Measurements from ENCODE around the gene LSM14B. TPM values are rescaled to one million over a fixed set of nuclear protein-coding genes. Genes with fewer than 3 reads are reported as not detected.

LSM14B gene
- total and polyA plus RNA-seq, 2 experiments from 2014 or later = 7.1 to 43.1 TPM

- H3K4me1 ChIP-seq (ENCODE audit: insufficient read depth) = no peaks in the 10 kb centered on the region
- no peaks in the 10 kb centered on the region for H4K20me1 ChIP-seq (ENCODE audit: insufficient read depth, poor library complexity, severe bottlenecking)
- no peaks in the 10 kb centered on the region for H3K36me3 ChIP-seq (replicated peaks; ENCODE audit: insufficient read depth, low read depth)
- 91% methylated on average over 9 of the region's 9 CpGs for WGBS (ENCODE audit: low lambda C conversion rate, missing lambda C conversion rate)
- no peak overlapping the region for H2AFZ ChIP-seq
- H3K4me3 ChIP-seq = no peak overlapping the region
- no peaks in the 10 kb centered on the region for H3K79me2 ChIP-seq
- H3K9me2 ChIP-seq (replicated peaks; ENCODE audit: insufficient read depth) = no peaks in the 10 kb centered on the region
- no peak for DNase-seq (ENCODE audit: low spot score)
- TF ChIP-seq CTCF (IDR thresholded peaks at IDR 0.05; ENCODE audit: poor library complexity) (no peak), EZH2 (IDR thresholded peaks at IDR 0.05; ENCODE audit: borderline replicate concordance) (no peak), EZH2phosphoT487 (IDR thresholded peaks at IDR 0.05; ENCODE audit: low read depth, severe bottlenecking, unreplicated experiment) (no peak)
- H3K9me3 ChIP-seq (ENCODE audit: low read depth) = no peaks in the 10 kb centered on the region
- no peak overlapping the region for H3K27ac ChIP-seq
- no peaks in the 10 kb centered on the region for H3K27me3 ChIP-seq
- no peak overlapping the region for H3K4me2 ChIP-seq
Observed at GRCh38 chr20:62170536-62170935, 48.3 kb downstream of the LSM14B start.

GRCh38 chr20:62171245-62171644 lies 49.0 kb downstream of the LSM14B start:
- no peaks in the 10 kb centered on the region for H3K27me3 ChIP-seq
- no peaks in the 10 kb centered on the region for H4K20me1 ChIP-seq (ENCODE audit: insufficient read depth, poor library complexity, severe bottlenecking)
- H3K4me3 ChIP-seq = no peak overlapping the region
- no peaks in the 10 kb centered on the region for H3K9me3 ChIP-seq (ENCODE audit: low read depth)
- H3K9me2 ChIP-seq (replicated peaks; ENCODE audit: insufficient read depth) = no peaks in the 10 kb centered on the region
- no peak overlapping the region for H3K4me2 ChIP-seq
- DNase-seq (ENCODE audit: low spot score) = no peak
- H3K4me1 ChIP-seq (ENCODE audit: insufficient read depth) = no peaks in the 10 kb centered on the region
- no peak overlapping the region for H2AFZ ChIP-seq
- no peaks in the 10 kb centered on the region for H3K79me2 ChIP-seq
- no peak overlapping the region for H3K27ac ChIP-seq
- WGBS (ENCODE audit: low lambda C conversion rate, missing lambda C conversion rate) = 90% methylated on average over 8 of the region's 8 CpGs
- TF ChIP-seq CTCF (IDR thresholded peaks at IDR 0.05; ENCODE audit: poor library complexity) (no peak), EZH2phosphoT487 (IDR thresholded peaks at IDR 0.05; ENCODE audit: low read depth, severe bottlenecking, unreplicated experiment) (no peak), EZH2 (IDR thresholded peaks at IDR 0.05; ENCODE audit: borderline replicate concordance) (no peak)
- no peaks in the 10 kb centered on the region for H3K36me3 ChIP-seq (replicated peaks; ENCODE audit: insufficient read depth, low read depth)

GRCh38 chr20:62172666-62173065 lies 50.4 kb downstream of the LSM14B start:
- Histone ChIP-seq H3K9me3 (ENCODE audit: low read depth) (no peaks in the 10 kb centered on the region), H4K20me1 (ENCODE audit: insufficient read depth, poor library complexity, severe bottlenecking) (no peaks in the 10 kb centered on the region), H3K79me2 (no peaks in the 10 kb centered on the region), H3K27ac (no peak overlapping the region), H3K4me2 (no peak overlapping the region), H2AFZ (no peak overlapping the region), H3K4me1 (ENCODE audit: insufficient read depth) (no peaks in the 10 kb centered on the region), H3K4me3 (no peak overlapping the region), H3K9me2 (replicated peaks; ENCODE audit: insufficient read depth) (no peaks in the 10 kb centered on the region), H3K36me3 (replicated peaks; ENCODE audit: insufficient read depth, low read depth) (no peaks in the 10 kb centered on the region), H3K27me3 (no peaks in the 10 kb centered on the region)
- DNase-seq (ENCODE audit: low spot score) = no peak
- 97% methylated on average over 16 of the region's 18 CpGs for WGBS (ENCODE audit: low lambda C conversion rate, missing lambda C conversion rate)
- no peak for TF ChIP-seq EZH2 (IDR thresholded peaks at IDR 0.05; ENCODE audit: borderline replicate concordance)
- no peak for TF ChIP-seq CTCF (IDR thresholded peaks at IDR 0.05; ENCODE audit: poor library complexity)
- TF ChIP-seq EZH2phosphoT487 (IDR thresholded peaks at IDR 0.05; ENCODE audit: low read depth, severe bottlenecking, unreplicated experiment) = no peak

Data from hepatocyte (in vitro differentiated cells).